PC-3 (cell line): ENCODE results near the gene CA10. TPM values are rescaled to one million over a fixed set of nuclear protein-coding genes. Genes with fewer than 3 reads are reported as not detected.

Experiments
- ATAC-seq: fragments of 200-7000 bp; cut with Tn5 transposase; 2 replicates; pipeline ENCODE4 v1.9.1; 2020; ENCODE audit warnings: mild to moderate bottlenecking, moderate library complexity
- BruUV-seq: library from RNA; stranded (reverse); fragments of 400-500 nt; replicated peaks from 2 replicates; lab custom pipeline; 2021; lab: Mats Ljungman, UMichigan
- CTCF ChIA-PET: fragments of 300-600 bp; sonication (Branson Sonifier 250); formaldehyde crosslinking; loops from one replicate; lab custom pipeline; 2022; ENCODE audit warnings: antibody characterized with exemption; lab: Charles Lee
- POLR2A ChIA-PET: fragments of 300-600 bp; sonication (Branson Sonifier 250); formaldehyde crosslinking; loops from one replicate; lab custom pipeline; 2022; ENCODE audit warnings: antibody characterized with exemption; ENCODE audit not compliant: unreplicated experiment; lab: Charles Lee
- DNase-seq: peaks from one replicate; pipeline ENCODE4 v3.0.0-alpha.2; 2015
- H2AFZ ChIP-seq: fragments of 300-600 bp; sonication (generic); 2 replicates; pipeline ENCODE4 v1.6.0; 2016; ENCODE audit warnings: antibody characterized with exemption, low read length
- H3F3A ChIP-seq: fragments of 300-600 bp; sonication (generic); one replicate; pipeline ENCODE4 v1.6.0; 2017; ENCODE audit warnings: antibody characterized with exemption, low read length, control low read depth, mild to moderate bottlenecking; ENCODE audit not compliant: unreplicated experiment
- H3K27ac ChIP-seq: fragments of 300-600 bp; sonication (generic); 2 replicates; pipeline ENCODE4 v1.5.1; 2016; ENCODE audit warnings: mild to moderate bottlenecking, low read length
- H3K27me3 ChIP-seq: fragments of 300-600 bp; sonication (generic); 2 replicates; pipeline ENCODE4 v1.6.1; 2016; ENCODE audit warnings: low read length, mixed read lengths
- H3K36me3 ChIP-seq: fragments of 300-600 bp; sonication (generic); 2 replicates; pipeline ENCODE4 v1.6.1; 2016; ENCODE audit warnings: low read depth, mixed run types, low read length, mixed read lengths
- H3K4me1 ChIP-seq: fragments of 300-600 bp; sonication (generic); 2 replicates; pipeline ENCODE4 v1.5.1; 2016; ENCODE audit warnings: low read length; ENCODE audit not compliant: insufficient read depth
- H3K4me2 ChIP-seq: fragments of 300-600 bp; sonication (generic); 2 replicates; pipeline ENCODE4 v1.6.0; 2016; ENCODE audit warnings: low read length
- H3K4me3 ChIP-seq: fragments of 300-600 bp; sonication (generic); 2 replicates; pipeline ENCODE4 v1.5.1; 2016; ENCODE audit warnings: mild to moderate bottlenecking, low read length, mixed read lengths
- H3K79me2 ChIP-seq: fragments of 300-600 bp; sonication (generic); 2 replicates; pipeline ENCODE4 v1.6.1; 2017; ENCODE audit warnings: low read length, mixed read lengths
- H3K9ac ChIP-seq: fragments of 300-600 bp; sonication (generic); 2 replicates; pipeline ENCODE4 v1.6.0; 2016; ENCODE audit warnings: mild to moderate bottlenecking, low read length
- H3K9me2 ChIP-seq: fragments of 300-600 bp; sonication (generic); replicated peaks from 2 replicates; pipeline ENCODE4 v1.6.1; 2016; ENCODE audit warnings: mixed run types, low read length, mixed read lengths
- H3K9me3 ChIP-seq: fragments of 300-600 bp; sonication (generic); 2 replicates; pipeline ENCODE4 v1.6.1; 2016; ENCODE audit warnings: low read length, mixed read lengths
- H4K20me1 ChIP-seq: fragments of 300-600 bp; sonication (generic); 2 replicates; pipeline ENCODE4 v1.6.1; 2016; ENCODE audit warnings: low read length, mixed read lengths
- EZH2 ChIP-seq: fragments of 300-600 bp; sonication (generic); IDR thresholded peaks from one replicate; pipeline ENCODE4 v1.6.1; 2017; ENCODE audit warnings: antibody characterized with exemption, mild to moderate bottlenecking, low read length; ENCODE audit not compliant: unreplicated experiment
- EZH2phosphoT487 ChIP-seq: fragments of 300-600 bp; sonication (generic); IDR thresholded peaks from 2 replicates; pipeline ENCODE4 v1.6.1; 2018; ENCODE audit warnings: mild to moderate bottlenecking, antibody characterized with exemption, low read length, borderline replicate concordance
- intact Hi-C: fragments of 100-400 bp; cut with micrococcal nuclease; formaldehyde crosslinking; loops from 2 replicates; pipeline ENCODE4 v1.9.0; 2023
- total RNA-seq: library from RNA; depleted of rRNA; stranded (reverse); fragments of >200 nt; gene quantifications from 2 replicates; pipeline ENCODE4 v1.2.3, GENCODE V29; 2014
- TF ChIP-seq, protein P1 (sequence below): fragments of 300-600 bp; sonication (generic); conservative IDR thresholded peaks from 2 replicates; pipeline ENCODE4 v1.5.1; 2017; ENCODE audit warnings: antibody characterized with exemption, low read depth, mild to moderate bottlenecking, low read length

CA10 gene
- total RNA-seq, 1 experiment from 2014 or later: not detected

DNA sequence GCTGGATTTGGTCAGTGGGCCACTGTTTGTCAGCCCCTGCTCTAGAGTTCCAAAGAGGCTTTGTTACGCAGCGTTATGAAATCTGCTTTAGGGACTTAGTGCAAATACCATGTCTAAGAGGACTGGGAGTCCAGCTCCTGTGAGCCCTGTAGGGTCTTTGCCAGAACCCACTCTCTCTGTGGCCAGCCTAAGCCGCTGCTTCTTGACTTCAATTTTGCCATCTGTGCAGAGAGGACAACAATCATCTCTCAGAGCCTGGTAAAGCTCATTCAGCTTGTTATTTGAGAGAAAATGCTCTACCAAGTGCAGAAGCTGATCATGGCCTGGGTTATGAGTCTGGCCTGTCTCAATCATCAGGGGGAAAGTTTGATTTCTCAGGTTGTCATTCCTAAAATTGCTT lies 17.9 kb downstream of the CA10 start:
- CTCF ChIA-PET: no interaction called here
- DNase-seq (no peak), ATAC-seq (no peak)
- no peak overlapping the region for H3K9ac ChIP-seq
- peaks cover 8% of the 10 kb centered on the region for H3K4me1 ChIP-seq
- H3K79me2 ChIP-seq: no peaks in the 10 kb centered on the region
- intact Hi-C loops: no loop called here
- BruUV-seq: no TSS peak
- H3K27me3 ChIP-seq: no peaks in the 10 kb centered on the region
- no peaks in the 10 kb centered on the region for H4K20me1 ChIP-seq
- H3F3A ChIP-seq: no peaks in the 10 kb centered on the region
- H3K4me2 ChIP-seq: no peak overlapping the region
- H3K9me3 ChIP-seq: peaks cover 4% of the 10 kb centered on the region; the same call in 1 of the 2 replicates
- H2AFZ ChIP-seq: no peak overlapping the region
- H3K36me3 ChIP-seq: no peaks in the 10 kb centered on the region
- no peak overlapping the region for H3K4me3 ChIP-seq
- H3K9me2 ChIP-seq: no peaks in the 10 kb centered on the region
- POLR2A ChIA-PET: no interaction called here
- no peak for TF ChIP-seq EZH2
- TF ChIP-seq, protein P1, sequence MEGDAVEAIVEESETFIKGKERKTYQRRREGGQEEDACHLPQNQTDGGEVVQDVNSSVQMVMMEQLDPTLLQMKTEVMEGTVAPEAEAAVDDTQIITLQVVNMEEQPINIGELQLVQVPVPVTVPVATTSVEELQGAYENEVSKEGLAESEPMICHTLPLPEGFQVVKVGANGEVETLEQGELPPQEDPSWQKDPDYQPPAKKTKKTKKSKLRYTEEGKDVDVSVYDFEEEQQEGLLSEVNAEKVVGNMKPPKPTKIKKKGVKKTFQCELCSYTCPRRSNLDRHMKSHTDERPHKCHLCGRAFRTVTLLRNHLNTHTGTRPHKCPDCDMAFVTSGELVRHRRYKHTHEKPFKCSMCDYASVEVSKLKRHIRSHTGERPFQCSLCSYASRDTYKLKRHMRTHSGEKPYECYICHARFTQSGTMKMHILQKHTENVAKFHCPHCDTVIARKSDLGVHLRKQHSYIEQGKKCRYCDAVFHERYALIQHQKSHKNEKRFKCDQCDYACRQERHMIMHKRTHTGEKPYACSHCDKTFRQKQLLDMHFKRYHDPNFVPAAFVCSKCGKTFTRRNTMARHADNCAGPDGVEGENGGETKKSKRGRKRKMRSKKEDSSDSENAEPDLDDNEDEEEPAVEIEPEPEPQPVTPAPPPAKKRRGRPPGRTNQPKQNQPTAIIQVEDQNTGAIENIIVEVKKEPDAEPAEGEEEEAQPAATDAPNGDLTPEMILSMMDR: no peak
- no peak for TF ChIP-seq EZH2phosphoT487
- no peak overlapping the region for H3K27ac ChIP-seq

DNA sequence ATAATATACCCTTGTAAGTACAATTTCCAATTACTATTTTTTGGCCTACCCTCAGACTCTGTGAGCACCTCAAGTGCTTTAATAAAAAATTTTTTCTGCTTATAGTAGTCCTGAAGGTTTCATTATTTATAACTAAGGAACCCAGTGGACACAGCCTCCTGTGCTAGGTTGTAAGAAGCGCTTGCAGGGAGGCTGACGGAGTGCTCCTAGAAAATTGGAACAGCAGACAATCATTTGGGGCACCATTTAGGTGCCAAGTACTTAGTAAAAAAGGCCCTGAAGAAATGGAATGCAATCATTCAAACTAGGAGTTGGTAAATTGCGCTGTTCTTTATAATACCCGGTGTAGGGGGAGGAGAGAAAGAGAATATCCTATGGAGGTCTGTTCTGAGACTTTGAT lies 19.8 kb downstream of the CA10 start:
- POLR2A ChIA-PET: no interaction called here
- Histone ChIP-seq H3K27me3 (no peaks in the 10 kb centered on the region), H3K4me3 (no peak overlapping the region), H3K9me3 (peaks cover 4% of the 10 kb centered on the region; the same call in 1 of the 2 replicates), H3K79me2 (no peaks in the 10 kb centered on the region), H3F3A (no peaks in the 10 kb centered on the region), H3K36me3 (no peaks in the 10 kb centered on the region), H3K9ac (no peak overlapping the region), H3K4me2 (no peak overlapping the region), H4K20me1 (no peaks in the 10 kb centered on the region), H3K4me1 (no peaks in the 10 kb centered on the region), H2AFZ (no peak overlapping the region), H3K27ac (no peak overlapping the region), H3K9me2 (no peaks in the 10 kb centered on the region)
- no TSS peak for BruUV-seq
- intact Hi-C loops: no loop called here
- ATAC-seq: no peak
- no peak for TF ChIP-seq EZH2phosphoT487
- CTCF ChIA-PET: no interaction called here
- DNase-seq: no peak

DNA sequence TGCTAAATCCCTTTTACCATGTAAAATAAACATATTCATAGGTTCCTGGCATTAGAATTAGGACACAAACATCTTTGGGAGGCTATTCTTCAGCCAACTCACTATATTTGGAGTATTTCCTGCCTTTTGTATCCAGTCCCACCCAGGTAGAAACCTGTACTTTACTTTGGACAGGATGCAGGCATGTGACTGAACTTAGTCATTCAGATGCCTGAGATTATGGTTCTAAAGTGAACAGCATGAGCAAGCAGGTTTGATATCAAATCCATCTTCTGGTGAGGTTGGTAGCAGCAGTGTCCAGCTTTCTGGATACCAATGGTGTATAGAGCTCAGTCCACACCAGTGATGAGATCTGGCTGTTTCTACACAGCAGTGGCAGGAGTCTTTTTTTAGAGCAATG lies 20.2 kb downstream of the CA10 start:
- DNase-seq (no peak), ATAC-seq (no peak)
- Histone ChIP-seq H4K20me1 (no peaks in the 10 kb centered on the region), H3K9me3 (peaks cover 4% of the 10 kb centered on the region; the same call in 1 of the 2 replicates), H2AFZ (no peak overlapping the region), H3K4me3 (no peak overlapping the region), H3K9me2 (no peaks in the 10 kb centered on the region), H3K4me1 (no peaks in the 10 kb centered on the region), H3K27ac (no peak overlapping the region), H3K9ac (no peak overlapping the region), H3K36me3 (no peaks in the 10 kb centered on the region), H3F3A (no peaks in the 10 kb centered on the region), H3K27me3 (no peaks in the 10 kb centered on the region), H3K4me2 (no peak overlapping the region), H3K79me2 (no peaks in the 10 kb centered on the region)
- POLR2A ChIA-PET: no interaction called here
- intact Hi-C loops: no loop called here
- BruUV-seq: no TSS peak
- CTCF ChIA-PET: no interaction called here
- TF ChIP-seq, protein P1: no peak
- TF ChIP-seq EZH2: no peak
- TF ChIP-seq EZH2phosphoT487: no peak
